GM18519 (cell line): Measurements from ENCODE around the gene MMP20.

ENCODE experiments used
- ATAC-seq: cut with Tn5 transposase; IDR thresholded peaks from one replicate; pipeline ENCODE4 v1.9.1; 2021; ENCODE audit warnings: mild to moderate bottlenecking, moderate library complexity; ENCODE audit not compliant: unreplicated experiment, low FRiP score

MMP20 gene

GRCh38 chr11:102596578-102596977, 28.6 kb downstream of the MMP20 start:
- no peak for ATAC-seq

GRCh38 chr11:102592634-102593581, 32.2 kb downstream of the MMP20 start:
- no peak for ATAC-seq

- ATAC-seq = no peak
Measured at GRCh38 chr11:102592131-102592530, 33.0 kb downstream of the MMP20 start.

- no peak for ATAC-seq
Measured at GRCh38 chr11:102591160-102591718, 33.9 kb downstream of the MMP20 start.

GRCh38 chr11:102590276-102591049, 34.7 kb downstream of the MMP20 start:
- ATAC-seq = no peak

- ATAC-seq = peak; percentile 57
Measured at GRCh38 chr11:102589047-102589459, 36.1 kb downstream of the MMP20 start.

- no peak for ATAC-seq
Measured at GRCh38 chr11:102587722-102588121, 37.4 kb downstream of the MMP20 start.

- ATAC-seq = no peak
Measured at GRCh38 chr11:102583141-102583873, 41.8 kb downstream of the MMP20 start.

- no peak for ATAC-seq
Measured at GRCh38 chr11:102582140-102582539, 43.0 kb downstream of the MMP20 start.

GRCh38 chr11:102581066-102581465, 44.1 kb downstream of the MMP20 start:
- no peak for ATAC-seq

- ATAC-seq = no peak
Measured at GRCh38 chr11:102580185-102580951, 44.8 kb downstream of the MMP20 start.

GRCh38 chr11:102577723-102578122, 47.4 kb downstream of the MMP20 start:
- no peak for ATAC-seq

GRCh38 chr11:102577182-102577581, 48.0 kb downstream of the MMP20 start:
- peak; percentile 52 for ATAC-seq

- ATAC-seq = no peak
Measured at GRCh38 chr11:102576350-102576749, 48.8 kb downstream of the MMP20 start.

- ATAC-seq = no peak
Measured at GRCh38 chr11:102575012-102575411, 50.1 kb downstream of the MMP20 start.

GRCh38 chr11:102573851-102574250, 51.3 kb downstream of the MMP20 start:
- ATAC-seq = no peak

- no peak for ATAC-seq
Measured at GRCh38 chr11:102572554-102573220, 52.4 kb downstream of the MMP20 start.

GRCh38 chr11:102568851-102569250, 56.3 kb downstream of the MMP20 start:
- ATAC-seq = no peak

GRCh38 chr11:102566112-102566511, 59.0 kb downstream of the MMP20 start:
- no peak for ATAC-seq
